ENCODE measurements around the gene PODXL. TPM values are rescaled to one million over a fixed set of nuclear protein-coding genes. Genes with fewer than 3 reads are reported as not detected.

PODXL gene
- total RNA-seq, 1 experiment from 2014 or later, result 32.3 TPM

- Histone ChIP-seq H3K27me3 (ENCODE audit: control insufficient read depth, insufficient read depth, low read length) (peaks cover 20% of the 10 kb centered on the region), H3K9me3 (ENCODE audit: control insufficient read depth, insufficient read depth, low read depth, low read length) (no peaks in the 10 kb centered on the region), H3K27ac (ENCODE audit: low read length) (no peak overlapping the region), H3K4me3 (ENCODE audit: low read depth in 2 of 2, low read length in 2 of 2) (peak overlapping the region; percentile 40 to 43), H3K4me1 (ENCODE audit: control insufficient read depth, insufficient read depth, low read length) (peaks cover 11% of the 10 kb centered on the region), H3K36me3 (ENCODE audit: control insufficient read depth, insufficient read depth, low read length) (no peaks in the 10 kb centered on the region; the same call in 1 of the 2 replicates)
- intact Hi-C loops (cut with micrococcal nuclease; ENCODE audit: unreplicated experiment) (no loop called here), in situ Hi-C loops (cut with HindIII; ENCODE audit: low pct_unique_long_range_greater_than_20kb, low sequenced_read_pairs) (no loop called here)
- BruUV-seq (replicated peaks), result no TSS peak
- CTCF ChIA-PET, result no interaction called here
- TF ChIP-seq SIN3A (IDR thresholded peaks at IDR 0.05; ENCODE audit: borderline replicate concordance, insufficient read depth, low read depth, low read length) (no peak), CTCF (IDR thresholded peaks at IDR 0.05) (no peak), TCF7L2 (IDR thresholded peaks at IDR 0.05; ENCODE audit: low read depth, low read length) (no peak), POLR2AphosphoS5 (IDR thresholded peaks at IDR 0.05; ENCODE audit: low read depth, low read length) (no peak), REST (IDR thresholded peaks at IDR 0.05; ENCODE audit: insufficient read depth in 1 of 2, low read depth in 2 of 2, low read length in 1 of 2) (no peak)
- DNase-seq (ENCODE audit: low read depth, low spot score), result no peak
- peak; percentile 2; the same call in 1 of the 2 replicates for ATAC-seq
- POLR2A ChIA-PET, result no interaction called here
These were observed 652 bp upstream of the PODXL start for GRCh38 chr7:131556909-131557651.

- TF ChIP-seq POLR2AphosphoS5 (IDR thresholded peaks at IDR 0.05; ENCODE audit: low read depth, low read length) (no peak), CTCF (IDR thresholded peaks at IDR 0.05) (no peak), TCF7L2 (IDR thresholded peaks at IDR 0.05; ENCODE audit: low read depth, low read length) (no peak), SIN3A (IDR thresholded peaks at IDR 0.05; ENCODE audit: borderline replicate concordance, insufficient read depth, low read depth, low read length) (no peak)
- H3K27me3 ChIP-seq (ENCODE audit: control insufficient read depth, insufficient read depth, low read length), result peaks cover 20% of the 10 kb centered on the region
- no peaks in the 10 kb centered on the region for H3K9me3 ChIP-seq (ENCODE audit: control insufficient read depth, insufficient read depth, low read depth, low read length)
- peak overlapping the region; percentile 53 to 56 for H3K4me3 ChIP-seq (ENCODE audit: low read depth in 2 of 2, low read length in 2 of 2)
- no peak overlapping the region for H3K27ac ChIP-seq (ENCODE audit: low read length)
- in situ Hi-C loops (cut with HindIII; ENCODE audit: low pct_unique_long_range_greater_than_20kb, low sequenced_read_pairs) (no loop called here), intact Hi-C loops (cut with micrococcal nuclease; ENCODE audit: unreplicated experiment) (no loop called here)
- no peaks in the 10 kb centered on the region; the same call in 1 of the 2 replicates for H3K36me3 ChIP-seq (ENCODE audit: control insufficient read depth, insufficient read depth, low read length)
- DNase-seq (ENCODE audit: low read depth, low spot score) (no peak), ATAC-seq (no peak)
- ChIA-PET POLR2A (no interaction called here), CTCF (no interaction called here)
- H3K4me1 ChIP-seq (ENCODE audit: control insufficient read depth, insufficient read depth, low read length), result peaks cover 11% of the 10 kb centered on the region
- no TSS peak for BruUV-seq (replicated peaks)
These were observed 826 bp downstream of the PODXL start for GRCh38 chr7:131555552-131556052.
